H1 (cell line): ENCODE measurements around the gene VSX1. TPM values are rescaled to one million over a fixed set of nuclear protein-coding genes. Genes with fewer than 3 reads are reported as not detected.

Experiments
- CTCF ChIA-PET: fragments of 300-600 bp; sonication (Branson Sonifier 250); formaldehyde crosslinking; loops from one replicate; lab custom pipeline; 2021; ENCODE audit not compliant: partially characterized antibody; lab: Charles Lee
- POLR2A ChIA-PET: fragments of 300-600 bp; sonication (Branson Sonifier 250); formaldehyde crosslinking; loops from one replicate; lab custom pipeline; 2021; ENCODE audit warnings: inconsistent platforms; ENCODE audit not compliant: partially characterized antibody; lab: Charles Lee
- DNase-seq, 2 experiments: peaks; one replicate each; pipeline versions ENCODE4 v3.0.0 to v3.0.0-alpha.2; 2010 to 2022; ENCODE audit warnings: low spot score in 2 of 2, low read depth in 1 of 2, mixed read lengths in 1 of 2
- FAIRE-seq: peaks from 2 replicates; lab custom pipeline; 2011; peaks lifted over from hg19 to GRCh38; lab: Jason Lieb, UNC
- H2AFZ ChIP-seq: 2 replicates; pipeline ENCODE4 v1.8.1; 2012; ENCODE audit warnings: low read length, inconsistent platforms
- H2AK5ac ChIP-seq: 2 replicates; pipeline ENCODE4 v1.6.1; 2013; ENCODE audit warnings: low read depth, low read length
- H2BK120ac ChIP-seq: replicated peaks from 2 replicates; pipeline ENCODE3; 2013; ENCODE audit warnings: low read depth, low read length, inconsistent platforms
- H2BK12ac ChIP-seq: 2 replicates; pipeline ENCODE4 v1.6.1; 2013; ENCODE audit warnings: low read depth, low read length
- H2BK15ac ChIP-seq: 2 replicates; pipeline ENCODE4 v1.6.1; 2013; ENCODE audit warnings: low read length
- H2BK20ac ChIP-seq: 2 replicates; pipeline ENCODE4 v1.6.1; 2013; ENCODE audit warnings: low read length
- H2BK5ac ChIP-seq: 2 replicates; pipeline ENCODE4 v1.6.1; 2013; ENCODE audit warnings: low read depth, low read length
- H3K14ac ChIP-seq: 2 replicates; pipeline ENCODE4 v1.6.1; 2013; ENCODE audit warnings: inconsistent platforms; ENCODE audit not compliant: insufficient read length
- H3K18ac ChIP-seq: 2 replicates; pipeline ENCODE4 v1.6.1; 2013; ENCODE audit warnings: low read length; ENCODE audit errors: extremely low read depth
- H3K23ac ChIP-seq: 2 replicates; pipeline ENCODE4 v1.6.1; 2013; ENCODE audit warnings: inconsistent platforms; ENCODE audit not compliant: insufficient read length
- H3K23me2 ChIP-seq: 2 replicates; pipeline ENCODE4 v1.6.1; 2013; ENCODE audit warnings: low read depth, low read length
- H3K27ac ChIP-seq: 2 replicates; pipeline ENCODE4 v1.6.1; 2011; ENCODE audit warnings: low read depth, low read length, inconsistent platforms
- H3K27me3 ChIP-seq, 4 experiments: replicated peaks in 1 of 4; 1 replicate in 1 of 4; 2 replicates in 3 of 4; pipeline versions ENCODE4 v1.6.1 to v1.8.1; 2011 to 2013; ENCODE audit warnings: low read length in 3 of 4, mild to moderate bottlenecking in 3 of 4, inconsistent platforms in 2 of 4, mixed read lengths in 2 of 4, moderate library complexity in 1 of 4; ENCODE audit not compliant: control insufficient read depth in 3 of 4, insufficient read depth in 3 of 4; ENCODE audit errors: extremely low read depth in 1 of 4
- H3K36me3 ChIP-seq, 4 experiments: 2 replicates each; pipeline versions ENCODE4 v1.6.1 to v1.8.1; 2011 to 2013; ENCODE audit warnings: mild to moderate bottlenecking in 4 of 4, low read length in 3 of 4, moderate library complexity in 2 of 4, control low read depth in 1 of 4, inconsistent platforms in 1 of 4; ENCODE audit not compliant: insufficient read depth in 4 of 4, control insufficient read depth in 2 of 4
- H3K4ac ChIP-seq: replicated peaks from 2 replicates; pipeline ENCODE3; 2013; ENCODE audit warnings: low read length, low read depth, mixed read lengths, inconsistent platforms; ENCODE audit not compliant: insufficient read length
- H3K4me1 ChIP-seq, 4 experiments: replicated peaks in 1 of 4; 1 replicate in 1 of 4; 2 replicates in 3 of 4; pipeline versions ENCODE4 v1.6.1 to v1.8.1; 2011 to 2013; ENCODE audit warnings: low read length in 3 of 4, inconsistent platforms in 2 of 4, mixed read lengths in 1 of 4; ENCODE audit not compliant: insufficient read depth in 4 of 4, control insufficient read depth in 3 of 4
- H3K4me2 ChIP-seq, 2 experiments: 2 replicates each; pipeline versions ENCODE4 v1.6.1 to v1.8.1; 2011 to 2013; ENCODE audit warnings: low read depth in 2 of 2, low read length in 2 of 2, control low read depth in 1 of 2, inconsistent platforms in 1 of 2, mild to moderate bottlenecking in 1 of 2; ENCODE audit not compliant: insufficient read depth in 1 of 2
- H3K4me3 ChIP-seq, 4 experiments: fragments of 200-600, 300-600 bp in 1 of 4; sonication (generic), shearing (Covaris generic), sonication (Bioruptor Twin) in 1 of 4; 2 replicates each; pipeline versions ENCODE4 v1.5.1 to v1.8.1; 2011 to 2016; ENCODE audit warnings: low read length in 4 of 4, low read depth in 3 of 4, control low read depth in 2 of 4, inconsistent platforms in 2 of 4, mild to moderate bottlenecking in 2 of 4, mixed read lengths in 1 of 4, moderate library complexity in 1 of 4; ENCODE audit not compliant: insufficient read depth in 2 of 4; ENCODE audit errors: extremely low read depth in 1 of 4
- H3K56ac ChIP-seq: replicated peaks from 2 replicates; pipeline ENCODE3; 2013; ENCODE audit warnings: low read depth, mild to moderate bottlenecking, mixed read lengths, low read length, inconsistent platforms; ENCODE audit not compliant: insufficient read length
- H3K79me1 ChIP-seq: 2 replicates; pipeline ENCODE4 v1.6.1; 2013; ENCODE audit warnings: low read depth, low read length, control low read depth
- H3K79me2 ChIP-seq, 2 experiments: 2 replicates each; pipeline versions ENCODE4 v1.6.1 to v1.8.1; 2012 to 2013; ENCODE audit warnings: low read length in 2 of 2, mild to moderate bottlenecking in 2 of 2, inconsistent platforms in 1 of 2; ENCODE audit not compliant: insufficient read depth in 2 of 2, control insufficient read depth in 1 of 2
- H3K9ac ChIP-seq, 4 experiments: replicated peaks in 1 of 4; 1 replicate in 1 of 4; 2 replicates in 3 of 4; pipeline versions ENCODE4 v1.6.1 to v1.8.1; 2011 to 2013; ENCODE audit warnings: low read depth in 3 of 4, low read length in 3 of 4, control low read depth in 2 of 4, mild to moderate bottlenecking in 2 of 4, moderate library complexity in 2 of 4, inconsistent platforms in 1 of 4; ENCODE audit errors: extremely low read depth in 1 of 4
- H3K9me3 ChIP-seq, 2 experiments: 2 replicates each; pipeline versions ENCODE4 v1.6.1 to v1.8.1; 2012 to 2013; ENCODE audit warnings: mild to moderate bottlenecking in 2 of 2, moderate library complexity in 2 of 2, control low read depth in 1 of 2, inconsistent platforms in 1 of 2, low read depth in 1 of 2, low read length in 1 of 2, mixed read lengths in 1 of 2; ENCODE audit not compliant: insufficient read depth in 2 of 2
- H4K20me1 ChIP-seq, 2 experiments: replicated peaks in 1 of 2; 2 replicates each; pipeline versions ENCODE3 to v1.8.1; 2011 to 2013; ENCODE audit warnings: inconsistent platforms in 2 of 2, low read length in 2 of 2, mild to moderate bottlenecking in 1 of 2; ENCODE audit not compliant: insufficient read depth in 2 of 2, control insufficient read depth in 1 of 2
- H4K5ac ChIP-seq: 2 replicates; pipeline ENCODE4 v1.6.1; 2013; ENCODE audit warnings: low read length, low read depth, mixed read lengths, inconsistent platforms; ENCODE audit not compliant: insufficient read length
- H4K8ac ChIP-seq: 2 replicates; pipeline ENCODE4 v1.8.0; 2013; ENCODE audit warnings: mild to moderate bottlenecking, moderate library complexity, low read length, inconsistent platforms; ENCODE audit not compliant: insufficient read depth; ENCODE audit errors: extremely low read depth
- H4K91ac ChIP-seq: replicated peaks from 2 replicates; pipeline ENCODE3; 2013; ENCODE audit warnings: low read length, mixed read lengths, inconsistent platforms; ENCODE audit not compliant: insufficient read length
- CBX8 ChIP-seq: fragments of 300-800, 300-1000 bp; sonication (generic); IDR thresholded peaks from 2 replicates; pipeline ENCODE4 v1.7.1; 2016; ENCODE audit warnings: low read depth, low read length, borderline replicate concordance
- GABPA ChIP-seq: IDR thresholded peaks from 2 replicates; pipeline ENCODE4 v1.6.1; 2011; ENCODE audit warnings: mild to moderate bottlenecking, low read length, moderate library complexity, borderline replicate concordance; ENCODE audit not compliant: insufficient read depth
- RAD21 ChIP-seq, 2 experiments: IDR thresholded peaks in 1 of 2; conservative IDR thresholded peaks in 1 of 2; 2 replicates each; pipeline ENCODE4 v1.6.1; 2011; ENCODE audit warnings: low read depth in 2 of 2, low read length in 2 of 2, improper control_type of control experiment in 1 of 2, inconsistent platforms in 1 of 2, mild to moderate bottlenecking in 1 of 2, moderate library complexity in 1 of 2
- WGBS, 2 experiments: shearing (Covaris generic) in 1 of 2; methylation state at CpG; one replicate each; pipeline versions ENCODE4 v1.1.6 to v1.1.7; 2013 to 2015; ENCODE audit warnings: low lambda C conversion rate in 2 of 2, mixed read lengths in 2 of 2, inconsistent platforms in 1 of 2, low coverage in 1 of 2, missing lambda C conversion rate in 1 of 2; ENCODE audit not compliant: insufficient replicate concordance in 2 of 2, insufficient coverage in 1 of 2, insufficient read length in 1 of 2; ENCODE audit errors: extremely low coverage in 1 of 2, missing lambda C conversion rate in 1 of 2; 5-methylcytosine and 5-hydroxymethylcytosine counted together
- polyA plus RNA-seq, 7 experiments: library from polyadenylated mRNA; depleted of rRNA in 3 of 7; stranded (reverse) in 5 of 7; unstranded in 2 of 7; fragments of >200 nt in 5 of 7; fragments of 200-250 nt in 2 of 7; gene quantifications; 1 replicate in 5 of 7; 2 replicates in 1 of 7; 4 replicates in 1 of 7; pipeline versions ENCODE4 v1.2.1 to v1.2.3, GENCODE V29; 2011 to 2013; ENCODE audit warnings: missing spikeins in 2 of 7, mixed read lengths in 2 of 7
- total RNA-seq: library from RNA; stranded (reverse); fragmentation: NEBNext Ultra II Directional; extraction: Animal tissue kit (Norgen Biotek cat#: 25700); gene quantifications from 2 replicates; pipeline ENCODE4 v1.2.1, GENCODE V29; 2021

Gene VSX1
- total and polyA plus RNA-seq, 2 of the 8 experiments (the other 6 are each of a cell fraction or from before 2014, with no cell fraction given) = 0.14 TPM; not detected in 1

DNA sequence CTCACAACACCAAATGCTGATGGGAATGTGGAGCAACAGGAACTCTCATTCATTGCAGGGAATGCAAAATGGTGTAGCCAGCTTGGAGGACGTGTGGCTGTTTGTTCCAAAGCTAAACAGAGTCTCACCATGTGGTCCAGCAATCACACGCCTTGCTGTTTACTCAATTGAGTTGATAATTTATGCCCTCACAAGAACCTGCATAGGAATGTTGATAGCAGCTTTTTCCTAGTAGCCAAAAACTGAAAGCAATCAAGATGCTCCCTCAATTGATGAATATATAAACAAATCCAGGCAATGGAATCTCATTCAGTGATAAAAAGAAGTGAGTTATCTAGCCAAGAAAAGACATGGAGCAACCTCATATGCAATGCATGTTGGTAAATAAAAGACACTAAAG lies 15.6 kb upstream of the VSX1 start:
- Histone ChIP-seq H3K27me3 (no peaks in the 10 kb centered on the region), H3K4me1 (no peaks in the 10 kb centered on the region), H3K36me3 (no peaks in the 10 kb centered on the region), H2BK120ac (no peak overlapping the region), H2BK5ac (no peak overlapping the region), H4K8ac (no peak overlapping the region), H3K27ac (no peak overlapping the region), H4K91ac (no peak overlapping the region), H2BK12ac (no peak overlapping the region), H3K18ac (no peak overlapping the region), H3K56ac (no peak overlapping the region), H2AFZ (no peak overlapping the region), H3K4ac (no peak overlapping the region), H3K23me2 (no peaks in the 10 kb centered on the region), H3K9ac (no peak overlapping the region), H2AK5ac (no peak overlapping the region), H3K14ac (no peak overlapping the region), H2BK15ac (no peak overlapping the region), H4K5ac (no peak overlapping the region), H3K79me2 (no peaks in the 10 kb centered on the region), H3K4me2 (no peak overlapping the region), H3K9me3 (no peaks in the 10 kb centered on the region), H3K79me1 (no peaks in the 10 kb centered on the region), H3K4me3 (no peak overlapping the region), H4K20me1 (no peaks in the 10 kb centered on the region), H3K23ac (no peak overlapping the region), H2BK20ac (no peak overlapping the region)
- FAIRE-seq (no peak), DNase-seq (no peak)
- 67% methylated on average over 2 of the region's 2 CpGs; no CpG with 5 or more reads in 1 of the 2 experiments for WGBS, 2 experiments
- ChIA-PET CTCF (no interaction called here), POLR2A (no interaction called here)
- TF ChIP-seq CBX8 (no peak), RAD21 (IDR thresholded peaks at IDR 0.05 in 1 of 2, conservative IDR thresholded peaks at IDR 0.05 in 1 of 2; ENCODE audit: low read depth in 2 of 2, low read length in 2 of 2) (no peak), GABPA (no peak)
